ENCODE data around the gene MARCO.
"Not testable (repeated sequence)": the region's sequence is repeated elsewhere in the genome, so short reads cannot be mapped to it uniquely, and the experiment has no call there.

The MARCO gene

GRCh38 chr2:118929059-118929458, 12.9 kb upstream of the MARCO start:
- DNase-seq, result no peak

GRCh38 chr2:118932949-118933348, 9.0 kb upstream of the MARCO start:
- no peak for DNase-seq

- DNase-seq, result no peak
These were observed 5.7 kb upstream of the MARCO start for GRCh38 chr2:118936306-118936705.

GRCh38 chr2:118936936-118937335, 5.1 kb upstream of the MARCO start:
- DNase-seq, result no peak

GRCh38 chr2:118937817-118938216, 4.2 kb upstream of the MARCO start:
- no peak for DNase-seq

GRCh38 chr2:118939994-118940393, 2.0 kb upstream of the MARCO start:
- DNase-seq, result no peak

- no peak for DNase-seq
These were observed 1.4 kb upstream of the MARCO start for GRCh38 chr2:118940486-118941120.

- no peak for DNase-seq
These were observed 1.3 kb downstream of the MARCO start for GRCh38 chr2:118943286-118943685.

- DNase-seq, result no peak
These were observed 3.9 kb downstream of the MARCO start for GRCh38 chr2:118945881-118946280.

- not testable (repeated sequence) for DNase-seq
These were observed 6.3 kb downstream of the MARCO start for GRCh38 chr2:118948266-118948665.

- DNase-seq, result no peak
These were observed 12.5 kb downstream of the MARCO start for GRCh38 chr2:118954297-118955060.

- no peak for DNase-seq
These were observed 23.7 kb downstream of the MARCO start for GRCh38 chr2:118965737-118966136.

- DNase-seq, result no peak
These were observed 25.3 kb downstream of the MARCO start for GRCh38 chr2:118967124-118967880.

GRCh38 chr2:118968042-118968441, 26.0 kb downstream of the MARCO start:
- no peak for DNase-seq

- DNase-seq, result no peak
These were observed 27.2 kb downstream of the MARCO start for GRCh38 chr2:118968961-118969733.

- no peak for DNase-seq
These were observed 27.9 kb downstream of the MARCO start for GRCh38 chr2:118969734-118970395.

- no peak for DNase-seq
These were observed 28.6 kb downstream of the MARCO start for GRCh38 chr2:118970396-118971135.

GRCh38 chr2:118971245-118972122, 29.5 kb downstream of the MARCO start:
- DNase-seq, result no peak

GRCh38 chr2:118973542-118973951, 31.6 kb downstream of the MARCO start:
- DNase-seq, result no peak

GRCh38 chr2:118974103-118974993, 32.4 kb downstream of the MARCO start:
- DNase-seq, result no peak

All from DMS153 (cell line).